ENCODE measurements around the gene CADM4. TPM values are rescaled to one million over a fixed set of nuclear protein-coding genes. Genes with fewer than 3 reads are reported as not detected.

CADM4 gene
- polyA plus RNA-seq, 1 of the 3 experiments (the other 2 are of a cell fraction) = 28.9 TPM

DNA sequence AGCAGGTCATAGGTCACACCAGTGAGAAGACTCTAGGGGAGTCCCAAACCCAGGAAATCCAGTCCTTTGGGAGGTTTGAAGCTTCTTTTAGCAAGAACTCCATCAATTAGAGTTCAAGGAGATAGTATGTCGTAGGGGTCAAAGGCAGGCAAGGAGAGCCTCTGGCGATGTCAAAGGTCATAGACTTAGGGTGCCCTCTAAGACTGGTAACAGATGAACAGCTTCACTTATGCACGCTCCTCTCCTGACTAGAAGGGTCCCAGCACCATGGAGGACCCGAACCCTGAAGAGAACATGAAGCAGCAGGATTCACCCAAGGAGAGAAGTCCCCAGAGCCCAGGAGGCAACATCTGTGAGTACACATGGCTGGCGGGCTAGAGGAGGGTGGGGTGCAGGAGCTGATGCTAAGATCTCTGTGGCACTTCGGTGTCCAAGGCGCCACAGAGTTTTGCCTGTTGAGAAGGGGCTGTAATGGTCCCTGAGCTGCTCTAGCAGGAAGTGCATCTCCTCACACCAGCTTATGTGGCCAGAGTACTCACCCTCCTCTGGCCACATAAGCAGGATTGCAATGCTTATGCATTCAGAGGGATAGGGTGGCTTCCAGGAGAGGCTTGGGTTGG lies 42.7 kb downstream of the CADM4 start:
- peak overlapping the region; percentile 94 for H3K9ac ChIP-seq
- peak overlapping the region; percentile 99 for H3K4me2 ChIP-seq
- no peaks in the 10 kb centered on the region for H3K27me3 ChIP-seq (ENCODE audit: insufficient read depth)
- H4K20me1 ChIP-seq (ENCODE audit: insufficient read depth) = peaks cover 9% of the 10 kb centered on the region; the same call in 1 of the 2 replicates
- ChIA-PET CTCF (interaction anchor here (0.9 to 6.6 kb wide), 8 partner anchors 9 to 213 kb away, joined by 3 to 104 read pairs (median 4); no protein-coding TSS in a partner anchor), POLR2A (interaction anchor here (0.9 to 1.2 kb wide), 2 partner anchors 21 to 42 kb away, joined by 4 to 5 read pairs; partner anchors contain the start of genes PINLYP and XRCC1)
- H3F3A ChIP-seq (replicated peaks; ENCODE audit: insufficient read depth) = peaks cover 21% of the 10 kb centered on the region
- H3K9me3 ChIP-seq = no peaks in the 10 kb centered on the region
- H3K36me3 ChIP-seq (replicated peaks in 1 of 2; ENCODE audit: control insufficient read depth in 1 of 2, insufficient read depth in 2 of 2, low read length in 1 of 2) = peaks cover 23 to 28% of the 10 kb centered on the region in 2 experiments
- 13% methylated on average over 5 of the region's 7 CpGs for WGBS (ENCODE audit: low lambda C conversion rate)
- H2AFZ ChIP-seq (ENCODE audit: low read depth) = peak overlapping the region; percentile 85
- H3K4me3 ChIP-seq (ENCODE audit: low read depth in 2 of 2, low read length in 1 of 2) = peak overlapping the region; percentile 72 to 80
- peak overlapping the region; percentile 93 to 98 for H3K27ac ChIP-seq (ENCODE audit: low read depth in 2 of 2, low read length in 1 of 2)
- H3K79me2 ChIP-seq (ENCODE audit: insufficient read depth) = peaks cover 70% of the 10 kb centered on the region
- DNase-seq = no peak
- no peaks in the 10 kb centered on the region for H3K9me2 ChIP-seq
- peaks cover 8 to 22% of the 10 kb centered on the region in 2 experiments; a peak in 2 of 4 replicates for H3K4me1 ChIP-seq (ENCODE audit: control insufficient read depth in 1 of 2, insufficient read depth in 2 of 2, low read depth in 1 of 2, low read length in 1 of 2)
- TF ChIP-seq SIN3A (IDR thresholded peaks at IDR 0.05; ENCODE audit: borderline replicate concordance, low read depth, low read length) = 0 out of 2 replicates have a peak, but pooled peaks have one; percentile 15
- TF ChIP-seq, protein P1, sequence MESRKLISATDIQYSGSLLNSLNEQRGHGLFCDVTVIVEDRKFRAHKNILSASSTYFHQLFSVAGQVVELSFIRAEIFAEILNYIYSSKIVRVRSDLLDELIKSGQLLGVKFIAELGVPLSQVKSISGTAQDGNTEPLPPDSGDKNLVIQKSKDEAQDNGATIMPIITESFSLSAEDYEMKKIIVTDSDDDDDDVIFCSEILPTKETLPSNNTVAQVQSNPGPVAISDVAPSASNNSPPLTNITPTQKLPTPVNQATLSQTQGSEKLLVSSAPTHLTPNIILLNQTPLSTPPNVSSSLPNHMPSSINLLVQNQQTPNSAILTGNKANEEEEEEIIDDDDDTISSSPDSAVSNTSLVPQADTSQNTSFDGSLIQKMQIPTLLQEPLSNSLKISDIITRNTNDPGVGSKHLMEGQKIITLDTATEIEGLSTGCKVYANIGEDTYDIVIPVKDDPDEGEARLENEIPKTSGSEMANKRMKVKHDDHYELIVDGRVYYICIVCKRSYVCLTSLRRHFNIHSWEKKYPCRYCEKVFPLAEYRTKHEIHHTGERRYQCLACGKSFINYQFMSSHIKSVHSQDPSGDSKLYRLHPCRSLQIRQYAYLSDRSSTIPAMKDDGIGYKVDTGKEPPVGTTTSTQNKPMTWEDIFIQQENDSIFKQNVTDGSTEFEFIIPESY (IDR thresholded peaks at IDR 0.05; ENCODE audit: borderline replicate concordance, low read depth) = no peak

DNA sequence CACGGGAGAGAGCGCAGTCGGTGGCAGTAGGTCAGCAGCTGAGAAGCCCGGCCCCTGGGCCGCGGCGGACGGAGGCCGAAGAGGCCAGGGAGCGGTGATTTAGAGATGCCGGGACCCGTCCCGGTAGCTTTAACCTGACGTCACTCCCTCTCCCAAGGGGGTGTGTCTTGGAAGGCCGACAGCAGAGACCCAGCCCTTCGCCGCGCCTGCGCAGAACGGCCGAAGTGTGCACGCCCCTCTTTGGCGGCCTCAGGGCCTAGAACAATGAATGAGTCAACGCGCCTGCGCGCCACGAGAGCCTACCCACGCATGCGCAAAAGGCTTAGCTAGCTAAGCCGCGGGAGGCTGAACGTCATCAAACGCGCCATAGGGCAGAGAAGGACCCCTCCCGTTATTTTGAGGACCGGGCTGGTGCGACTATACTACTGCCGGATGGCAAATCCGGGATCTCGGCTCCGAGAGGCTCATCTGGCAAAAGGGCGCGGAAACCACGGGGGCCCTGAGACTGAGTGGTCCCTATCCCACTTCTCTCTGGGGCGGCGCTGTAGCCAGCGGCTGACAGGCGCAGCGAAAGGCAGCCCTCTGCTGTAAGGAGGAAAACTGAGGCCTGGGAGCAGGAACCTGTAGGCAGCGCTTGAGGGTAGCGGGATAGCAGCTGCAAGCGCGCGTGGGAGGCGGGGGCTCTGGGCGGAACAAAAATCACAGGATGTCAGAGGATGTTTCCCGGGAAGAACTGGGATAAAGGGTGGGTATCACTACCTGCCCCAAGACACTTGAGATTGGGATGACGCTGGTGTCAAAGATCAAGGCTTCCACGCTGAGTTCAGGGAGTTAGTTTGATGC lies 43.4 kb downstream of the CADM4 start, which contains the start of the genes IRGQ and ZNF576:
Gene IRGQ (minus strand): TSS at position 136 of the 843 bp plus-strand sequence. CDS start 796 bp downstream, outside the sequence.
Gene ZNF576 (plus strand): TSS at position 597 of the 843 bp plus-strand sequence. CDS start 514 bp downstream, outside the sequence.
- Histone ChIP-seq H3K27me3 (ENCODE audit: insufficient read depth) (no peaks in the 10 kb centered on the region), H3K4me1 (ENCODE audit: control insufficient read depth in 1 of 2, insufficient read depth in 2 of 2, low read depth in 1 of 2, low read length in 1 of 2) (peaks cover 8 to 22% of the 10 kb centered on the region in 2 experiments; a peak in 2 of 4 replicates), H3K9ac (peak within 1 kb of the TSS; percentile 94), H3K79me2 (ENCODE audit: insufficient read depth) (peaks cover 78% of the 10 kb centered on the region), H4K20me1 (ENCODE audit: insufficient read depth) (peaks cover 9% of the 10 kb centered on the region; the same call in 1 of the 2 replicates), H3K27ac (ENCODE audit: low read depth in 2 of 2, low read length in 1 of 2) (peak within 1 kb of the TSS; percentile 93 to 98), H3K9me3 (no peaks in the 10 kb centered on the region), H3K4me3 (ENCODE audit: low read depth in 2 of 2, low read length in 1 of 2) (peak within 1 kb of the TSS; percentile 72 to 98), H3F3A (replicated peaks; ENCODE audit: insufficient read depth) (peaks cover 16% of the 10 kb centered on the region), H3K9me2 (no peaks in the 10 kb centered on the region), H3K36me3 (replicated peaks in 1 of 2; ENCODE audit: control insufficient read depth in 1 of 2, insufficient read depth in 2 of 2, low read length in 1 of 2) (peaks cover 27 to 29% of the 10 kb centered on the region in 2 experiments), H2AFZ (ENCODE audit: low read depth) (peak within 1 kb of the TSS; percentile 85), H3K4me2 (peak within 1 kb of the TSS; percentile 99)
- CTCF ChIA-PET = interaction anchor here (0.9 to 6.6 kb wide), 9 partner anchors 25 to 213 kb away, joined by 3 to 104 read pairs (median 4); no protein-coding TSS in a partner anchor
- WGBS (ENCODE audit: low lambda C conversion rate) = under 1% methylated on average over 55 of the region's 60 CpGs
- peak; percentile 97 for DNase-seq
- POLR2A ChIA-PET = interaction anchor here (0.6 to 1.2 kb wide), 6 partner anchors 12 to 162 kb away, joined by 3 to 5 read pairs (median 4); partner anchors contain the start of genes PINLYP and XRCC1
- TF ChIP-seq EZH2phosphoT487 (IDR thresholded peaks at IDR 0.05; ENCODE audit: borderline replicate concordance, low read depth) (no peak), TAF1 (IDR thresholded peaks at IDR 0.05; ENCODE audit: borderline replicate concordance, low read depth, low read length) (peak; percentile 76), CHD2 (IDR thresholded peaks at IDR 0.05; ENCODE audit: low read length, partially characterized antibody) (no peak), GABPA (IDR thresholded peaks at IDR 0.05; ENCODE audit: low read depth) (no peak), SIN3A (IDR thresholded peaks at IDR 0.05; ENCODE audit: borderline replicate concordance, low read depth, low read length) (peak; percentile 82; the same call in 1 of the 2 replicates), POLR2AphosphoS5 (IDR thresholded peaks at IDR 0.05; ENCODE audit: low read depth, low read length) (peak; percentile 84; the same call in 1 of the 2 replicates), TCF12 (IDR thresholded peaks at IDR 0.05) (no peak), RXRA (IDR thresholded peaks at IDR 0.05; ENCODE audit: borderline replicate concordance, low read depth) (no peak), NRF1 (IDR thresholded peaks at IDR 0.05; ENCODE audit: low read depth, low read length) (peak; percentile 100), FOSL2 (IDR thresholded peaks at IDR 0.05; ENCODE audit: borderline replicate concordance, low read depth) (no peak), FOXJ3 (CRISPR knock-in tag; IDR thresholded peaks at IDR 0.05) (no peak), ELF1 (IDR thresholded peaks at IDR 0.05) (peak; percentile 61; the same call in 1 of the 2 replicates)
- TF ChIP-seq, protein P2, sequence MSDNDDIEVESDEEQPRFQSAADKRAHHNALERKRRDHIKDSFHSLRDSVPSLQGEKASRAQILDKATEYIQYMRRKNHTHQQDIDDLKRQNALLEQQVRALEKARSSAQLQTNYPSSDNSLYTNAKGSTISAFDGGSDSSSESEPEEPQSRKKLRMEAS (IDR thresholded peaks at IDR 0.05; ENCODE audit: low read depth) = peak; percentile 72
- TF ChIP-seq, protein P3, sequence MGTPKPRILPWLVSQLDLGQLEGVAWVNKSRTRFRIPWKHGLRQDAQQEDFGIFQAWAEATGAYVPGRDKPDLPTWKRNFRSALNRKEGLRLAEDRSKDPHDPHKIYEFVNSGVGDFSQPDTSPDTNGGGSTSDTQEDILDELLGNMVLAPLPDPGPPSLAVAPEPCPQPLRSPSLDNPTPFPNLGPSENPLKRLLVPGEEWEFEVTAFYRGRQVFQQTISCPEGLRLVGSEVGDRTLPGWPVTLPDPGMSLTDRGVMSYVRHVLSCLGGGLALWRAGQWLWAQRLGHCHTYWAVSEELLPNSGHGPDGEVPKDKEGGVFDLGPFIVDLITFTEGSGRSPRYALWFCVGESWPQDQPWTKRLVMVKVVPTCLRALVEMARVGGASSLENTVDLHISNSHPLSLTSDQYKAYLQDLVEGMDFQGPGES (IDR thresholded peaks at IDR 0.05; ENCODE audit: low read depth, low read length) = no peak
- TF ChIP-seq, protein P4, sequence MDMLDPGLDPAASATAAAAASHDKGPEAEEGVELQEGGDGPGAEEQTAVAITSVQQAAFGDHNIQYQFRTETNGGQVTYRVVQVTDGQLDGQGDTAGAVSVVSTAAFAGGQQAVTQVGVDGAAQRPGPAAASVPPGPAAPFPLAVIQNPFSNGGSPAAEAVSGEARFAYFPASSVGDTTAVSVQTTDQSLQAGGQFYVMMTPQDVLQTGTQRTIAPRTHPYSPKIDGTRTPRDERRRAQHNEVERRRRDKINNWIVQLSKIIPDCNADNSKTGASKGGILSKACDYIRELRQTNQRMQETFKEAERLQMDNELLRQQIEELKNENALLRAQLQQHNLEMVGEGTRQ (IDR thresholded peaks at IDR 0.05; ENCODE audit: borderline replicate concordance, low read depth, low read length) = no peak
- TF ChIP-seq, protein P5, sequence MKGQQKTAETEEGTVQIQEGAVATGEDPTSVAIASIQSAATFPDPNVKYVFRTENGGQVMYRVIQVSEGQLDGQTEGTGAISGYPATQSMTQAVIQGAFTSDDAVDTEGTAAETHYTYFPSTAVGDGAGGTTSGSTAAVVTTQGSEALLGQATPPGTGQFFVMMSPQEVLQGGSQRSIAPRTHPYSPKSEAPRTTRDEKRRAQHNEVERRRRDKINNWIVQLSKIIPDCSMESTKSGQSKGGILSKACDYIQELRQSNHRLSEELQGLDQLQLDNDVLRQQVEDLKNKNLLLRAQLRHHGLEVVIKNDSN (IDR thresholded peaks at IDR 0.05; ENCODE audit: borderline replicate concordance, low read depth) = no peak
